H9 (cell line): ENCODE data around the gene ZMIZ1. TPM values are rescaled to one million over a fixed set of nuclear protein-coding genes. Genes with fewer than 3 reads are reported as not detected.

Experiments
- DNase-seq: peaks from one replicate; pipeline ENCODE4 v3.0.0-alpha.2; 2017
- H2AFZ ChIP-seq: one replicate; pipeline ENCODE4 v1.6.1; 2013; ENCODE audit warnings: mild to moderate bottlenecking, low read length, control low read depth, moderate library complexity
- H2AK5ac ChIP-seq: 2 replicates; pipeline ENCODE4 v1.6.1; 2013; ENCODE audit warnings: low read length, control low read depth, mixed read lengths; ENCODE audit not compliant: insufficient read length
- H2BK120ac ChIP-seq: one replicate; pipeline ENCODE4 v1.6.1; 2013; ENCODE audit warnings: low read depth, mild to moderate bottlenecking, low read length, control low read depth, inconsistent platforms; ENCODE audit not compliant: poor library complexity, severe bottlenecking
- H2BK12ac ChIP-seq: 2 replicates; pipeline ENCODE4 v1.6.1; 2013; ENCODE audit warnings: low read length, control low read depth, mixed read lengths, low read depth; ENCODE audit not compliant: insufficient read length
- H2BK15ac ChIP-seq: 2 replicates; pipeline ENCODE4 v1.6.1; 2013; ENCODE audit warnings: low read depth, low read length, control low read depth
- H2BK20ac ChIP-seq: one replicate; pipeline ENCODE4 v1.6.1; 2013; ENCODE audit warnings: low read depth, mild to moderate bottlenecking, low read length, control low read depth, inconsistent platforms; ENCODE audit not compliant: poor library complexity, severe bottlenecking
- H2BK5ac ChIP-seq: 2 replicates; pipeline ENCODE4 v1.6.1; 2013; ENCODE audit warnings: low read length, control low read depth, mixed read lengths; ENCODE audit not compliant: insufficient read length
- H3K14ac ChIP-seq: 2 replicates; pipeline ENCODE4 v1.6.1; 2013; ENCODE audit warnings: low read length, control low read depth; ENCODE audit not compliant: insufficient read depth
- H3K18ac ChIP-seq: 2 replicates; pipeline ENCODE4 v1.6.1; 2013; ENCODE audit warnings: low read depth, mild to moderate bottlenecking, mixed read lengths, low read length, control low read depth; ENCODE audit not compliant: insufficient read length
- H3K23ac ChIP-seq: 2 replicates; pipeline ENCODE4 v1.6.1; 2013; ENCODE audit warnings: low read length, control low read depth, mixed read lengths, low read depth; ENCODE audit not compliant: insufficient read length
- H3K23me2 ChIP-seq: 2 replicates; pipeline ENCODE4 v1.6.1; 2013; ENCODE audit warnings: low read depth, mild to moderate bottlenecking, mixed read lengths, low read length, control low read depth; ENCODE audit not compliant: insufficient read length, poor library complexity, severe bottlenecking
- H3K27ac ChIP-seq: 2 replicates; pipeline ENCODE4 v1.5.1; 2013; ENCODE audit warnings: low read length, control low read depth, mixed read lengths, low read depth; ENCODE audit not compliant: insufficient read length
- H3K27me3 ChIP-seq: 2 replicates; pipeline ENCODE4 v1.6.1; 2013; ENCODE audit warnings: low read length, control low read depth, inconsistent platforms; ENCODE audit not compliant: insufficient read depth
- H3K4ac ChIP-seq: 2 replicates; pipeline ENCODE4 v1.6.1; 2013; ENCODE audit warnings: low read depth, mild to moderate bottlenecking, control low read depth, inconsistent platforms, low read length, moderate library complexity
- H3K4me1 ChIP-seq: 2 replicates; pipeline ENCODE4 v1.6.1; 2013; ENCODE audit warnings: low read length, control low read depth, inconsistent platforms; ENCODE audit not compliant: insufficient read depth
- H3K4me2 ChIP-seq: 2 replicates; pipeline ENCODE4 v1.6.1; 2013; ENCODE audit warnings: low read length, control low read depth, mixed read lengths; ENCODE audit not compliant: insufficient read length, insufficient read depth
- H3K56ac ChIP-seq: 2 replicates; pipeline ENCODE4 v1.6.1; 2013; ENCODE audit warnings: low read depth, mild to moderate bottlenecking, mixed read lengths, low read length, control low read depth; ENCODE audit not compliant: insufficient read length
- H3K79me1 ChIP-seq: 2 replicates; pipeline ENCODE4 v1.6.1; 2013; ENCODE audit warnings: low read depth, mild to moderate bottlenecking, moderate library complexity, low read length, control low read depth, inconsistent platforms; ENCODE audit not compliant: insufficient read depth, poor library complexity, severe bottlenecking
- H3K79me2 ChIP-seq: 2 replicates; pipeline ENCODE4 v1.6.1; 2013; ENCODE audit warnings: low read length, control low read depth, inconsistent platforms; ENCODE audit not compliant: insufficient read depth
- H3K9ac ChIP-seq: 2 replicates; pipeline ENCODE4 v1.6.1; 2013; ENCODE audit warnings: low read length, control low read depth, mixed read lengths; ENCODE audit not compliant: insufficient read length; ENCODE audit errors: extremely low read depth
- H3K9me3 ChIP-seq: one replicate; pipeline ENCODE4 v1.6.1; 2013; ENCODE audit warnings: low read depth, low read length, inconsistent platforms; ENCODE audit not compliant: control insufficient read depth
- H3T11ph ChIP-seq: one replicate; pipeline ENCODE4 v1.6.1; 2013; ENCODE audit warnings: mild to moderate bottlenecking, low read length, control low read depth, inconsistent platforms
- H4K20me1 ChIP-seq: one replicate; pipeline ENCODE4 v1.6.1; 2013; ENCODE audit not compliant: control insufficient read depth, insufficient read length, insufficient read depth
- H4K5ac ChIP-seq: 2 replicates; pipeline ENCODE4 v1.6.1; 2013; ENCODE audit warnings: low read depth, mild to moderate bottlenecking, mixed read lengths, low read length, control low read depth; ENCODE audit not compliant: insufficient read length
- H4K8ac ChIP-seq: replicated peaks from 2 replicates; pipeline ENCODE4 v1.6.1; 2013; ENCODE audit warnings: low read length, control low read depth, mixed read lengths, low read depth; ENCODE audit not compliant: insufficient read length
- H4K91ac ChIP-seq: 2 replicates; pipeline ENCODE4 v1.6.1; 2013; ENCODE audit warnings: low read depth, mild to moderate bottlenecking, moderate library complexity, mixed read lengths, low read length, control low read depth; ENCODE audit not compliant: insufficient read length
- H3K27ac Mint-ChIP-seq, 3 experiments: 2 replicates in 2 of 3; 3 replicates in 1 of 3; pipeline ENCODE4 v1.8.0; 2020 to 2021; ENCODE audit warnings: mixed read lengths in 3 of 3, mild to moderate bottlenecking in 1 of 3, moderate library complexity in 1 of 3
- H3K27me3 Mint-ChIP-seq: 2 replicates; pipeline ENCODE4 v1.8.0; 2021; ENCODE audit warnings: low read depth, mild to moderate bottlenecking, moderate library complexity, mixed read lengths
- H3K36me3 Mint-ChIP-seq, 3 experiments: 2 replicates in 2 of 3; 3 replicates in 1 of 3; pipeline ENCODE4 v1.8.0; 2020 to 2021; ENCODE audit warnings: low read depth in 3 of 3, mixed read lengths in 3 of 3; ENCODE audit not compliant: insufficient read depth in 1 of 3
- H3K4me1 Mint-ChIP-seq, 2 experiments: 2 replicates each; pipeline ENCODE4 v1.8.0; 2020; ENCODE audit warnings: mixed read lengths in 2 of 2
- H3K4me3 Mint-ChIP-seq, 2 experiments: 2 replicates in 1 of 2; 3 replicates in 1 of 2; pipeline ENCODE4 v1.8.0; 2020 to 2021; ENCODE audit warnings: mild to moderate bottlenecking in 2 of 2, mixed read lengths in 2 of 2, moderate library complexity in 1 of 2
- H3K9me3 Mint-ChIP-seq, 2 experiments: 2 replicates in 1 of 2; 3 replicates in 1 of 2; pipeline ENCODE4 v1.8.0; 2020; ENCODE audit warnings: mild to moderate bottlenecking in 2 of 2, mixed read lengths in 2 of 2, moderate library complexity in 1 of 2
- WGBS: extraction: QIAGEN DNeasy Blood & Tissue Kit; methylation state at CpG from one replicate; pipeline ENCODE4 v1.1.7; 2013; ENCODE audit warnings: missing lambda C conversion rate, low lambda C conversion rate, mixed read lengths; ENCODE audit not compliant: insufficient read length; ENCODE audit errors: extremely low coverage; 5-methylcytosine and 5-hydroxymethylcytosine counted together
- total RNA-seq: library from RNA; stranded (reverse); gene quantifications from 2 replicates; pipeline ENCODE4 v1.2.1, GENCODE V29; 2021
- TF ChIP-seq, protein P1 (sequence below): fragments of 200-600 bp; sonication (generic); conservative IDR thresholded peaks from 3 replicates; pipeline ENCODE4 v1.8.0; 2021; ENCODE audit warnings: antibody characterized with exemption, mild to moderate bottlenecking

ZMIZ1 gene
- total RNA-seq, 1 experiment from 2014 or later, result 36.9 TPM

DNA sequence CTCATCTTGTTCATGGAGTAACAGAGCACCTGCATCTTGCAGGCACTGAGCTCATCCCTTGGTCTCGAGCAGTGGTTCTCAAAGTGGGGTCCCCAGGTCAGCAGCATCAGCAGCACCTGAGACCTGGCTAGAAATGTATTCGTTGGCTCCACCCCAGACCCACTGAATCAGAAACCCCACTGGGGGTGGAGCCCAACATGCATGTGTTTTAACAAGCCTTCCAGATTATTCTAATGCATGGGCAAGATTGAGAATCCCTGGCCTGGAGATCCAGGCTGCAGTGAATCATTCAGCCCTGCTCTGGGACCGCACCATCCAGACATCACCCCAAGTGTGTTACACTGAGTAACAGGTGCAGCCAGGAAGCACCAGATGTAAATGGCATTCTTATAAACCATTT, 193.4 kb downstream of the ZMIZ1 start:
- Histone ChIP-seq H3K18ac (no peak overlapping the region), H4K8ac (no peak overlapping the region), H3K79me2 (no peaks in the 10 kb centered on the region), H3K4me1 (no peaks in the 10 kb centered on the region), H4K91ac (no peak overlapping the region), H3K4ac (no peak overlapping the region), H3K23me2 (no peaks in the 10 kb centered on the region), H2BK20ac (no peak overlapping the region), H3K9ac (no peak overlapping the region), H3K27ac (no peak overlapping the region), H3K27me3 (no peaks in the 10 kb centered on the region), H3K9me3 (no peaks in the 10 kb centered on the region), H3K56ac (no peak overlapping the region), H3K14ac (no peak overlapping the region), H2AK5ac (no peak overlapping the region), H2AFZ (no peak overlapping the region), H3K79me1 (no peaks in the 10 kb centered on the region), H2BK15ac (no peak overlapping the region), H3K4me2 (no peak overlapping the region), H4K5ac (no peak overlapping the region), H3K23ac (no peak overlapping the region), H2BK12ac (no peak overlapping the region), H3T11ph (no peak overlapping the region), H4K20me1 (no peaks in the 10 kb centered on the region), H2BK5ac (no peak overlapping the region), H2BK120ac (no peak overlapping the region)
- no peak for DNase-seq
- TF ChIP-seq, protein P1, sequence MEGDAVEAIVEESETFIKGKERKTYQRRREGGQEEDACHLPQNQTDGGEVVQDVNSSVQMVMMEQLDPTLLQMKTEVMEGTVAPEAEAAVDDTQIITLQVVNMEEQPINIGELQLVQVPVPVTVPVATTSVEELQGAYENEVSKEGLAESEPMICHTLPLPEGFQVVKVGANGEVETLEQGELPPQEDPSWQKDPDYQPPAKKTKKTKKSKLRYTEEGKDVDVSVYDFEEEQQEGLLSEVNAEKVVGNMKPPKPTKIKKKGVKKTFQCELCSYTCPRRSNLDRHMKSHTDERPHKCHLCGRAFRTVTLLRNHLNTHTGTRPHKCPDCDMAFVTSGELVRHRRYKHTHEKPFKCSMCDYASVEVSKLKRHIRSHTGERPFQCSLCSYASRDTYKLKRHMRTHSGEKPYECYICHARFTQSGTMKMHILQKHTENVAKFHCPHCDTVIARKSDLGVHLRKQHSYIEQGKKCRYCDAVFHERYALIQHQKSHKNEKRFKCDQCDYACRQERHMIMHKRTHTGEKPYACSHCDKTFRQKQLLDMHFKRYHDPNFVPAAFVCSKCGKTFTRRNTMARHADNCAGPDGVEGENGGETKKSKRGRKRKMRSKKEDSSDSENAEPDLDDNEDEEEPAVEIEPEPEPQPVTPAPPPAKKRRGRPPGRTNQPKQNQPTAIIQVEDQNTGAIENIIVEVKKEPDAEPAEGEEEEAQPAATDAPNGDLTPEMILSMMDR, result no peak
- Mint-ChIP-seq H3K27ac (peak overlapping the region in 1 of 3 experiments; percentile 84; a peak in 1 of 7 replicates), H3K36me3 (peaks cover 3 to 9% (median 6%) of the 10 kb centered on the region in 3 experiments; a peak in 6 of 7 replicates), H3K27me3 (no peaks in the 10 kb centered on the region), H3K9me3 (no peaks in the 10 kb centered on the region), H3K4me1 (peaks cover 23 to 45% of the 10 kb centered on the region in 2 experiments), H3K4me3 (no peak overlapping the region)
- no CpG with 5 or more reads among the region's 3 CpGs for WGBS
